Neural cell (in vitro differentiated cells): Measurements from ENCODE around the gene AGAP3. TPM values are rescaled to one million over a fixed set of nuclear protein-coding genes. Genes with fewer than 3 reads are reported as not detected.

ENCODE experiments used
- H2AFZ ChIP-seq: fragments of 200-600, 300-800 bp; sonication (generic), shearing (Covaris generic); 2 replicates; pipeline ENCODE4 v1.6.0; 2014; ENCODE audit warnings: low read depth, mild to moderate bottlenecking, antibody characterized with exemption, low read length, moderate library complexity
- H3F3A ChIP-seq: fragments of 200-600 bp; shearing (Covaris generic); 2 replicates; pipeline ENCODE4 v1.6.1; 2016; ENCODE audit warnings: mild to moderate bottlenecking, moderate library complexity, mixed read lengths, antibody characterized with exemption, low read length; ENCODE audit not compliant: insufficient read depth, poor library complexity, severe bottlenecking
- H3K27ac ChIP-seq: fragments of 200-600, 300-800 bp; sonication (generic), shearing (Covaris generic); 2 replicates; pipeline ENCODE4 v1.5.1; 2014; ENCODE audit warnings: mild to moderate bottlenecking, low read length, moderate library complexity
- H3K27me3 ChIP-seq: fragments of 300-800, 200-600 bp; sonication (generic), shearing (Covaris generic); 2 replicates; pipeline ENCODE4 v1.6.0; 2014; ENCODE audit warnings: mild to moderate bottlenecking, low read depth, low read length, moderate library complexity; ENCODE audit not compliant: insufficient read depth
- H3K36me3 ChIP-seq: fragments of 300-800, 200-600 bp; sonication (generic), shearing (Covaris generic); 2 replicates; pipeline ENCODE4 v1.5.1; 2014; ENCODE audit warnings: mild to moderate bottlenecking, antibody characterized with exemption, low read length, moderate library complexity; ENCODE audit not compliant: insufficient read depth
- H3K4me2 ChIP-seq: fragments of 300-800, 200-600 bp; sonication (generic), shearing (Covaris generic); 2 replicates; pipeline ENCODE4 v1.6.0; 2014; ENCODE audit warnings: mild to moderate bottlenecking, low read length
- H3K4me3 ChIP-seq: fragments of 300-800, 200-600 bp; sonication (generic), shearing (Covaris generic); 2 replicates; pipeline ENCODE4 v1.5.1; 2014; ENCODE audit warnings: mild to moderate bottlenecking, low read length, moderate library complexity
- H3K79me2 ChIP-seq: fragments of 200-600 bp; shearing (Covaris generic); replicated peaks from 2 replicates; pipeline ENCODE4 v1.6.0; 2014; ENCODE audit warnings: mild to moderate bottlenecking, low read length, moderate library complexity; ENCODE audit not compliant: insufficient read depth
- H3K9ac ChIP-seq: fragments of 300-800, 200-600 bp; sonication (generic), shearing (Covaris generic); 2 replicates; pipeline ENCODE4 v1.6.1; 2016; ENCODE audit warnings: mild to moderate bottlenecking, low read length, mixed read lengths
- H3K9me2 ChIP-seq: fragments of 200-600 bp; shearing (Covaris generic); 2 replicates; pipeline ENCODE4 v1.6.1; 2016; ENCODE audit warnings: mild to moderate bottlenecking, low read length, mixed read lengths; ENCODE audit not compliant: insufficient read depth
- H3K9me3 ChIP-seq: fragments of 200-600, 300-800 bp; sonication (generic), shearing (Covaris generic); 2 replicates; pipeline ENCODE4 v1.6.1; 2016; ENCODE audit warnings: mild to moderate bottlenecking, mixed run types, low read length, moderate library complexity, mixed read lengths
- H4K20me1 ChIP-seq: fragments of 200-600 bp; shearing (Covaris generic); 2 replicates; pipeline ENCODE4 v1.6.1; 2016; ENCODE audit warnings: mild to moderate bottlenecking, mixed run types; ENCODE audit not compliant: insufficient read depth
- CTCF ChIP-seq: fragments of 450-650 bp; IDR thresholded peaks from 2 replicates; pipeline ENCODE4 v1.5.1; 2014; ENCODE audit warnings: antibody characterized with exemption, mild to moderate bottlenecking, moderate library complexity; ENCODE audit not compliant: poor library complexity, severe bottlenecking
- EP300 ChIP-seq: fragments of 450-650 bp; conservative IDR thresholded peaks from 2 replicates; pipeline ENCODE4 v1.6.1; 2014; ENCODE audit warnings: antibody characterized with exemption, mild to moderate bottlenecking, moderate library complexity; ENCODE audit not compliant: poor library complexity, severe bottlenecking
- EZH2 ChIP-seq: fragments of 200-600, 300-800 bp; shearing (Covaris generic), sonication (generic); IDR thresholded peaks from 2 replicates; pipeline ENCODE4 v1.6.1; 2014; ENCODE audit warnings: antibody characterized with exemption, low read length, borderline replicate concordance, mild to moderate bottlenecking; ENCODE audit not compliant: insufficient read depth, poor library complexity, severe bottlenecking
- MXI1 ChIP-seq: fragments of 450-650 bp; conservative IDR thresholded peaks from 2 replicates; pipeline ENCODE4 v1.6.1; 2014; ENCODE audit warnings: antibody characterized with exemption, mild to moderate bottlenecking; ENCODE audit not compliant: poor library complexity, severe bottlenecking
- POLR2AphosphoS5 ChIP-seq: IDR thresholded peaks from 2 replicates; pipeline ENCODE4 v1.6.1; 2012
- RAD21 ChIP-seq: fragments of 450-650 bp; conservative IDR thresholded peaks from 2 replicates; pipeline ENCODE4 v1.6.1; 2014; ENCODE audit warnings: antibody characterized with exemption, mild to moderate bottlenecking, moderate library complexity
- SMC3 ChIP-seq: fragments of 450-650 bp; conservative IDR thresholded peaks from 2 replicates; pipeline ENCODE4 v1.6.1; 2014; ENCODE audit warnings: antibody characterized with exemption, mild to moderate bottlenecking, moderate library complexity; ENCODE audit not compliant: poor library complexity
- TAF1 ChIP-seq: IDR thresholded peaks from 2 replicates; pipeline ENCODE4 v1.6.1; 2012; ENCODE audit warnings: low read depth
- polyA plus RNA-seq: library from polyadenylated mRNA; depleted of rRNA; stranded (reverse); fragments of >200 nt; gene quantifications from 2 replicates; pipeline ENCODE4 v1.2.3, GENCODE V29; 2014
- TF ChIP-seq, protein P1 (sequence below): IDR thresholded peaks from 2 replicates; pipeline ENCODE4 v1.6.1; 2012; ENCODE audit warnings: borderline replicate concordance

AGAP3 gene
- polyA plus RNA-seq, 1 donor from 2014 or later = 117 TPM

- Histone ChIP-seq H3K27me3 (no peaks in the 10 kb centered on the region), H3K9me3 (no peaks in the 10 kb centered on the region), H3K4me2 (peak within 1 kb of the TSS; percentile 74), H3K36me3 (no peaks in the 10 kb centered on the region), H4K20me1 (no peaks in the 10 kb centered on the region), H3K9ac (peak within 1 kb of the TSS; percentile 85), H3F3A (no peaks in the 10 kb centered on the region), H3K79me2 (peaks cover 13% of the 10 kb centered on the region), H3K4me3 (peak within 1 kb of the TSS; percentile 91), H3K27ac (peak within 1 kb of the TSS; percentile 78), H3K9me2 (no peaks in the 10 kb centered on the region), H2AFZ (peak within 1 kb of the TSS; percentile 51)
- TF ChIP-seq POLR2AphosphoS5 (peak; percentile 88), TAF1 (peak; percentile 59), CTCF (no peak), MXI1 (peak; percentile 32), EZH2 (no peak), RAD21 (no peak), EP300 (peak; percentile 38), SMC3 (no peak)
- TF ChIP-seq, protein P1, sequence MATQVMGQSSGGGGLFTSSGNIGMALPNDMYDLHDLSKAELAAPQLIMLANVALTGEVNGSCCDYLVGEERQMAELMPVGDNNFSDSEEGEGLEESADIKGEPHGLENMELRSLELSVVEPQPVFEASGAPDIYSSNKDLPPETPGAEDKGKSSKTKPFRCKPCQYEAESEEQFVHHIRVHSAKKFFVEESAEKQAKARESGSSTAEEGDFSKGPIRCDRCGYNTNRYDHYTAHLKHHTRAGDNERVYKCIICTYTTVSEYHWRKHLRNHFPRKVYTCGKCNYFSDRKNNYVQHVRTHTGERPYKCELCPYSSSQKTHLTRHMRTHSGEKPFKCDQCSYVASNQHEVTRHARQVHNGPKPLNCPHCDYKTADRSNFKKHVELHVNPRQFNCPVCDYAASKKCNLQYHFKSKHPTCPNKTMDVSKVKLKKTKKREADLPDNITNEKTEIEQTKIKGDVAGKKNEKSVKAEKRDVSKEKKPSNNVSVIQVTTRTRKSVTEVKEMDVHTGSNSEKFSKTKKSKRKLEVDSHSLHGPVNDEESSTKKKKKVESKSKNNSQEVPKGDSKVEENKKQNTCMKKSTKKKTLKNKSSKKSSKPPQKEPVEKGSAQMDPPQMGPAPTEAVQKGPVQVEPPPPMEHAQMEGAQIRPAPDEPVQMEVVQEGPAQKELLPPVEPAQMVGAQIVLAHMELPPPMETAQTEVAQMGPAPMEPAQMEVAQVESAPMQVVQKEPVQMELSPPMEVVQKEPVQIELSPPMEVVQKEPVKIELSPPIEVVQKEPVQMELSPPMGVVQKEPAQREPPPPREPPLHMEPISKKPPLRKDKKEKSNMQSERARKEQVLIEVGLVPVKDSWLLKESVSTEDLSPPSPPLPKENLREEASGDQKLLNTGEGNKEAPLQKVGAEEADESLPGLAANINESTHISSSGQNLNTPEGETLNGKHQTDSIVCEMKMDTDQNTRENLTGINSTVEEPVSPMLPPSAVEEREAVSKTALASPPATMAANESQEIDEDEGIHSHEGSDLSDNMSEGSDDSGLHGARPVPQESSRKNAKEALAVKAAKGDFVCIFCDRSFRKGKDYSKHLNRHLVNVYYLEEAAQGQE = peak; percentile 70
These were observed 5.6 kb upstream of the AGAP3 start, which contains the start of gene FASTK for GRCh38 chr7:151080522-151081169. Gene FASTK, minus strand, starts transcription at chr7:151080809. Its CDS starts 43 bp downstream, at chr7:151080766.

DNA sequence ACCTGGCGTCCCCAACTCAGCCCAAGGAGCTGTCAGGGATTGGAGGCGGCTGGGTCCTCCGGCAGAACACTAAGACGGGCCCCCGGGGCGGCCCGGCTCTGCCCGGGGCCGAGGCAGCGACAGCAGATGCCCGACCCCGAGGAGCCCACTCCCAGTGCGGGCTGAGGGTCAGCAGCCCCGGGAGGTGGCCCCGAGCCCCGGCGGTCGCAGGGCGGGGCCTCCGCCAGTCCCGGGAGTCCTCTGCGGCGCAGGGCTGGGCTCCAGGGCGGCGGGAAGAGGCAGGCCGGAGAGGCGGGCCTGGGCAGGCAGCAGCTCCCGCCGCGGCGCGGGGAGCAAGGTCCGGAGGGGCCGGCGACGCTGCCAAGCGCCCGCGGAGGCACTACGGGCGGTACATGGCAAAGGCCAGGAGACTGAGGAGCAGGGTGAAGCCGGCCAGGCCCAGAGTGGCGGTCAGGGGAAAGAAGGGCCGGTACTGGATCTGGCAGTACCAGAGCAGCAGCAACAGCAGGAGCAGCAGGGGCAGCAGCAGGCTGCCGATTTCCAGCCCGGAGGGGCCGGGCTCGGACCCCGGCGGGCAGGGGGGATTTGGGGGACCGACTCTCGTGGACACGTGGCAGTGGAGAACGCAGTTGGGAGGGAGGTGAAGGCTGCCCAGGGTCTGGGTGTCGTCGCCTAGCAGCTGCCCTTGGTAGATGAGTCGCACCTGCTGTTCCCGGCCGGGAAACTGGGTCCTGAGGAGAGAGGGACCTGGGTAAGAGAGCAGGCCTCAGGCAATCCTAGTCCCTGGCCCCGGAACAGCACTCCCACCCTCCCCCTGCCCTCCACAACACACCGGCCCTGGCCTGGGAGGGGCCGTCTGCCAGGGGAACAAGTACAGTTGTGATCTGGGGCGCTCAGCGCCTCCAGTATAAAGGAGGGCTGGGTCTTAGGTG lies 4.8 kb upstream of the AGAP3 start:
- Histone ChIP-seq H3K4me3 (peak overlapping the region; percentile 91), H4K20me1 (no peaks in the 10 kb centered on the region), H3K79me2 (peaks cover 13% of the 10 kb centered on the region), H3F3A (no peaks in the 10 kb centered on the region), H3K9me2 (no peaks in the 10 kb centered on the region), H3K27ac (no peak overlapping the region), H3K9me3 (no peaks in the 10 kb centered on the region), H2AFZ (no peak overlapping the region), H3K36me3 (no peaks in the 10 kb centered on the region), H3K4me2 (peak overlapping the region; percentile 30), H3K27me3 (no peaks in the 10 kb centered on the region), H3K9ac (peak overlapping the region; percentile 85)
- TF ChIP-seq MXI1 (no peak), CTCF (no peak), SMC3 (no peak), POLR2AphosphoS5 (no peak), EZH2 (no peak), EP300 (no peak), TAF1 (no peak), RAD21 (no peak)
- TF ChIP-seq, protein P1 = no peak
